Neural cell (in vitro differentiated cells): ENCODE results near the gene CCDC63. TPM values are rescaled to one million over a fixed set of nuclear protein-coding genes. Genes with fewer than 3 reads are reported as not detected.

Experiments used
- H2AFZ ChIP-seq: fragments of 200-600, 300-800 bp; sonication (generic), shearing (Covaris generic); 2 replicates; pipeline ENCODE4 v1.6.0; 2014; ENCODE audit warnings: low read depth, mild to moderate bottlenecking, antibody characterized with exemption, low read length, moderate library complexity
- H3F3A ChIP-seq: fragments of 200-600 bp; shearing (Covaris generic); 2 replicates; pipeline ENCODE4 v1.6.1; 2016; ENCODE audit warnings: mild to moderate bottlenecking, moderate library complexity, mixed read lengths, antibody characterized with exemption, low read length; ENCODE audit not compliant: insufficient read depth, poor library complexity, severe bottlenecking
- H3K27ac ChIP-seq: fragments of 200-600, 300-800 bp; sonication (generic), shearing (Covaris generic); 2 replicates; pipeline ENCODE4 v1.5.1; 2014; ENCODE audit warnings: mild to moderate bottlenecking, low read length, moderate library complexity
- H3K27me3 ChIP-seq: fragments of 300-800, 200-600 bp; sonication (generic), shearing (Covaris generic); 2 replicates; pipeline ENCODE4 v1.6.0; 2014; ENCODE audit warnings: mild to moderate bottlenecking, low read depth, low read length, moderate library complexity; ENCODE audit not compliant: insufficient read depth
- H3K36me3 ChIP-seq: fragments of 300-800, 200-600 bp; sonication (generic), shearing (Covaris generic); 2 replicates; pipeline ENCODE4 v1.5.1; 2014; ENCODE audit warnings: mild to moderate bottlenecking, antibody characterized with exemption, low read length, moderate library complexity; ENCODE audit not compliant: insufficient read depth
- H3K4me2 ChIP-seq: fragments of 300-800, 200-600 bp; sonication (generic), shearing (Covaris generic); 2 replicates; pipeline ENCODE4 v1.6.0; 2014; ENCODE audit warnings: mild to moderate bottlenecking, low read length
- H3K4me3 ChIP-seq: fragments of 300-800, 200-600 bp; sonication (generic), shearing (Covaris generic); 2 replicates; pipeline ENCODE4 v1.5.1; 2014; ENCODE audit warnings: mild to moderate bottlenecking, low read length, moderate library complexity
- H3K79me2 ChIP-seq: fragments of 200-600 bp; shearing (Covaris generic); replicated peaks from 2 replicates; pipeline ENCODE4 v1.6.0; 2014; ENCODE audit warnings: mild to moderate bottlenecking, low read length, moderate library complexity; ENCODE audit not compliant: insufficient read depth
- H3K9ac ChIP-seq: fragments of 300-800, 200-600 bp; sonication (generic), shearing (Covaris generic); 2 replicates; pipeline ENCODE4 v1.6.1; 2016; ENCODE audit warnings: mild to moderate bottlenecking, low read length, mixed read lengths
- H3K9me2 ChIP-seq: fragments of 200-600 bp; shearing (Covaris generic); 2 replicates; pipeline ENCODE4 v1.6.1; 2016; ENCODE audit warnings: mild to moderate bottlenecking, low read length, mixed read lengths; ENCODE audit not compliant: insufficient read depth
- H3K9me3 ChIP-seq: fragments of 200-600, 300-800 bp; sonication (generic), shearing (Covaris generic); 2 replicates; pipeline ENCODE4 v1.6.1; 2016; ENCODE audit warnings: mild to moderate bottlenecking, mixed run types, low read length, moderate library complexity, mixed read lengths
- H4K20me1 ChIP-seq: fragments of 200-600 bp; shearing (Covaris generic); 2 replicates; pipeline ENCODE4 v1.6.1; 2016; ENCODE audit warnings: mild to moderate bottlenecking, mixed run types; ENCODE audit not compliant: insufficient read depth
- EP300 ChIP-seq: fragments of 450-650 bp; conservative IDR thresholded peaks from 2 replicates; pipeline ENCODE4 v1.6.1; 2014; ENCODE audit warnings: antibody characterized with exemption, mild to moderate bottlenecking, moderate library complexity; ENCODE audit not compliant: poor library complexity, severe bottlenecking
- EZH2 ChIP-seq: fragments of 200-600, 300-800 bp; shearing (Covaris generic), sonication (generic); IDR thresholded peaks from 2 replicates; pipeline ENCODE4 v1.6.1; 2014; ENCODE audit warnings: antibody characterized with exemption, low read length, borderline replicate concordance, mild to moderate bottlenecking; ENCODE audit not compliant: insufficient read depth, poor library complexity, severe bottlenecking
- MXI1 ChIP-seq: fragments of 450-650 bp; conservative IDR thresholded peaks from 2 replicates; pipeline ENCODE4 v1.6.1; 2014; ENCODE audit warnings: antibody characterized with exemption, mild to moderate bottlenecking; ENCODE audit not compliant: poor library complexity, severe bottlenecking
- POLR2AphosphoS5 ChIP-seq: IDR thresholded peaks from 2 replicates; pipeline ENCODE4 v1.6.1; 2012
- RAD21 ChIP-seq: fragments of 450-650 bp; conservative IDR thresholded peaks from 2 replicates; pipeline ENCODE4 v1.6.1; 2014; ENCODE audit warnings: antibody characterized with exemption, mild to moderate bottlenecking, moderate library complexity
- SMC3 ChIP-seq: fragments of 450-650 bp; conservative IDR thresholded peaks from 2 replicates; pipeline ENCODE4 v1.6.1; 2014; ENCODE audit warnings: antibody characterized with exemption, mild to moderate bottlenecking, moderate library complexity; ENCODE audit not compliant: poor library complexity
- TAF1 ChIP-seq: IDR thresholded peaks from 2 replicates; pipeline ENCODE4 v1.6.1; 2012; ENCODE audit warnings: low read depth
- polyA plus RNA-seq: library from polyadenylated mRNA; depleted of rRNA; stranded (reverse); fragments of >200 nt; gene quantifications from 2 replicates; pipeline ENCODE4 v1.2.3, GENCODE V29; 2014
- TF ChIP-seq, protein P1 (sequence below): fragments of 450-650 bp; IDR thresholded peaks from 2 replicates; pipeline ENCODE4 v1.5.1; 2014; ENCODE audit warnings: antibody characterized with exemption, mild to moderate bottlenecking, moderate library complexity; ENCODE audit not compliant: poor library complexity, severe bottlenecking
- TF ChIP-seq, protein P2 (sequence below): IDR thresholded peaks from 2 replicates; pipeline ENCODE4 v1.6.1; 2012; ENCODE audit warnings: borderline replicate concordance

The CCDC63 gene
- polyA plus RNA-seq, 1 donor from 2014 or later: not detected

DNA sequence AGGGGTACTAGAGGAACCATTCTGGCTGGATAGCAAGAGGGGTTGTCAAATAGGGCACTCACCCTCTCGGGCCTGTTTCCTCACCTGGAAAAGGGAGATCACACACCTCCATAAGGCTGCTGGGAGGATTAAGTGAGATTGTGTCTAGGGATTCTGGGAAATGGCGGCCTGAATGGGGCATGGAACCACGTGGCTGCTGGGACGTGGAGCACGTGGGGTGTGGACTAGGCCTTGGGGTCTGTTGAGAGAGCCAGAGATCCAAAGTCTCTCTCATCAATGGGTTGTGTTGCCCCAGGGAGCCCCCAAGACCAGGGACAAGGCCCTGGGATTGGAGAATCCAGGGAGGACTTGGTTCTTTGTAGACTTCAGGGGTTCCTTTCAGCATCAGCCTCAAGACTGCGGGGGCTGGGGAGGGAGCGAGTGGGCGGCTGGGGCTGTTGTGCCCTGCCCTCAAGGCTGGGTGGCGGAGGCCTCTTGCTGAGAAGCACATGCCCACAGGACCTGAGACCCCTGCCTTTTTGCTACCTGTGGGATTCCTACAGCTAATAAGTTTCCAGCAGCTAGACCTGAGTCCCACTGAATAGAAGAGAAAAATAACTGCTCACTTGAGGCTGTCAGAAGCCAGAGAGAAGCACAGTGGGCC, 77.0 kb downstream of the CCDC63 start:
- H3K9me3 ChIP-seq: no peaks in the 10 kb centered on the region
- no peaks in the 10 kb centered on the region for H3F3A ChIP-seq
- no peaks in the 10 kb centered on the region for H3K9me2 ChIP-seq
- H3K9ac ChIP-seq: no peak overlapping the region
- H2AFZ ChIP-seq: no peak overlapping the region
- H3K36me3 ChIP-seq: no peaks in the 10 kb centered on the region
- H3K79me2 ChIP-seq: no peaks in the 10 kb centered on the region
- TF ChIP-seq EZH2 (no peak), TAF1 (no peak), EP300 (no peak), MXI1 (no peak), SMC3 (no peak), RAD21 (no peak), POLR2AphosphoS5 (no peak)
- TF ChIP-seq, protein P1, sequence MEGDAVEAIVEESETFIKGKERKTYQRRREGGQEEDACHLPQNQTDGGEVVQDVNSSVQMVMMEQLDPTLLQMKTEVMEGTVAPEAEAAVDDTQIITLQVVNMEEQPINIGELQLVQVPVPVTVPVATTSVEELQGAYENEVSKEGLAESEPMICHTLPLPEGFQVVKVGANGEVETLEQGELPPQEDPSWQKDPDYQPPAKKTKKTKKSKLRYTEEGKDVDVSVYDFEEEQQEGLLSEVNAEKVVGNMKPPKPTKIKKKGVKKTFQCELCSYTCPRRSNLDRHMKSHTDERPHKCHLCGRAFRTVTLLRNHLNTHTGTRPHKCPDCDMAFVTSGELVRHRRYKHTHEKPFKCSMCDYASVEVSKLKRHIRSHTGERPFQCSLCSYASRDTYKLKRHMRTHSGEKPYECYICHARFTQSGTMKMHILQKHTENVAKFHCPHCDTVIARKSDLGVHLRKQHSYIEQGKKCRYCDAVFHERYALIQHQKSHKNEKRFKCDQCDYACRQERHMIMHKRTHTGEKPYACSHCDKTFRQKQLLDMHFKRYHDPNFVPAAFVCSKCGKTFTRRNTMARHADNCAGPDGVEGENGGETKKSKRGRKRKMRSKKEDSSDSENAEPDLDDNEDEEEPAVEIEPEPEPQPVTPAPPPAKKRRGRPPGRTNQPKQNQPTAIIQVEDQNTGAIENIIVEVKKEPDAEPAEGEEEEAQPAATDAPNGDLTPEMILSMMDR: no peak
- TF ChIP-seq, protein P2, sequence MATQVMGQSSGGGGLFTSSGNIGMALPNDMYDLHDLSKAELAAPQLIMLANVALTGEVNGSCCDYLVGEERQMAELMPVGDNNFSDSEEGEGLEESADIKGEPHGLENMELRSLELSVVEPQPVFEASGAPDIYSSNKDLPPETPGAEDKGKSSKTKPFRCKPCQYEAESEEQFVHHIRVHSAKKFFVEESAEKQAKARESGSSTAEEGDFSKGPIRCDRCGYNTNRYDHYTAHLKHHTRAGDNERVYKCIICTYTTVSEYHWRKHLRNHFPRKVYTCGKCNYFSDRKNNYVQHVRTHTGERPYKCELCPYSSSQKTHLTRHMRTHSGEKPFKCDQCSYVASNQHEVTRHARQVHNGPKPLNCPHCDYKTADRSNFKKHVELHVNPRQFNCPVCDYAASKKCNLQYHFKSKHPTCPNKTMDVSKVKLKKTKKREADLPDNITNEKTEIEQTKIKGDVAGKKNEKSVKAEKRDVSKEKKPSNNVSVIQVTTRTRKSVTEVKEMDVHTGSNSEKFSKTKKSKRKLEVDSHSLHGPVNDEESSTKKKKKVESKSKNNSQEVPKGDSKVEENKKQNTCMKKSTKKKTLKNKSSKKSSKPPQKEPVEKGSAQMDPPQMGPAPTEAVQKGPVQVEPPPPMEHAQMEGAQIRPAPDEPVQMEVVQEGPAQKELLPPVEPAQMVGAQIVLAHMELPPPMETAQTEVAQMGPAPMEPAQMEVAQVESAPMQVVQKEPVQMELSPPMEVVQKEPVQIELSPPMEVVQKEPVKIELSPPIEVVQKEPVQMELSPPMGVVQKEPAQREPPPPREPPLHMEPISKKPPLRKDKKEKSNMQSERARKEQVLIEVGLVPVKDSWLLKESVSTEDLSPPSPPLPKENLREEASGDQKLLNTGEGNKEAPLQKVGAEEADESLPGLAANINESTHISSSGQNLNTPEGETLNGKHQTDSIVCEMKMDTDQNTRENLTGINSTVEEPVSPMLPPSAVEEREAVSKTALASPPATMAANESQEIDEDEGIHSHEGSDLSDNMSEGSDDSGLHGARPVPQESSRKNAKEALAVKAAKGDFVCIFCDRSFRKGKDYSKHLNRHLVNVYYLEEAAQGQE: no peak
- H3K27me3 ChIP-seq: no peaks in the 10 kb centered on the region
- H4K20me1 ChIP-seq: no peaks in the 10 kb centered on the region
- no peak overlapping the region for H3K4me3 ChIP-seq
- H3K27ac ChIP-seq: no peak overlapping the region
- no peak overlapping the region for H3K4me2 ChIP-seq

DNA sequence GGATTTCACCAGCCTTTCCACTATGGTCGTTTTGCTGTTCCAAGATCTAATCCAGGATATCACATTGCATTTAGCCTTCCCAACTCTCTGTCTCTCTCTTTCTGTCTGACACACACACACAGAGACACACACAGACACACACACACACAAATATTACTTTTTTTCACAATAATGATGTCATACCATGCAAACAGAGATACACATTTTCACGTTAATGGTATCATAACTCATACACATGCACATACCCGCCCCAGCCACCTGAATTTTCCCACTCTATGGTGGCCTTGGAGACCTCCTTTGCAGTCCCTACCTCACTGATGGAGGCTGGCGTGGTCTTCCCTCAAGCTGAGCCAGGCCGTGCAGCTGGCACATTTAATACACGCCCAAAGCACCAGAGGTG, 80.8 kb downstream of the CCDC63 start:
- no peak overlapping the region for H2AFZ ChIP-seq
- H3K4me2 ChIP-seq: no peak overlapping the region
- H3F3A ChIP-seq: no peaks in the 10 kb centered on the region
- H3K4me3 ChIP-seq: no peak overlapping the region
- H3K27ac ChIP-seq: no peak overlapping the region
- no peaks in the 10 kb centered on the region for H4K20me1 ChIP-seq
- no peak for TF ChIP-seq POLR2AphosphoS5
- TF ChIP-seq, protein P2: no peak
- TF ChIP-seq, protein P1: no peak
- TF ChIP-seq RAD21: no peak
- TF ChIP-seq EP300: no peak
- TF ChIP-seq EZH2: no peak
- TF ChIP-seq MXI1: no peak
- TF ChIP-seq SMC3: no peak
- no peak for TF ChIP-seq TAF1
- no peaks in the 10 kb centered on the region for H3K36me3 ChIP-seq
- no peak overlapping the region for H3K9ac ChIP-seq
- no peaks in the 10 kb centered on the region for H3K79me2 ChIP-seq
- no peaks in the 10 kb centered on the region for H3K9me2 ChIP-seq
- H3K9me3 ChIP-seq: no peaks in the 10 kb centered on the region
- no peaks in the 10 kb centered on the region for H3K27me3 ChIP-seq
